SHP77 treated with DMSO at 0.1 percent for 48 hours (cell line): ENCODE results near the gene MPC2.
"Not testable (repeated sequence)": the region's sequence is repeated elsewhere in the genome, so short reads cannot be mapped to it uniquely, and the experiment has no call there.

ENCODE experiments used
- DNase-seq: peaks from one replicate; lab custom pipeline; 2025; lab: John Stamatoyannopoulos, UW

Gene MPC2

DNA sequence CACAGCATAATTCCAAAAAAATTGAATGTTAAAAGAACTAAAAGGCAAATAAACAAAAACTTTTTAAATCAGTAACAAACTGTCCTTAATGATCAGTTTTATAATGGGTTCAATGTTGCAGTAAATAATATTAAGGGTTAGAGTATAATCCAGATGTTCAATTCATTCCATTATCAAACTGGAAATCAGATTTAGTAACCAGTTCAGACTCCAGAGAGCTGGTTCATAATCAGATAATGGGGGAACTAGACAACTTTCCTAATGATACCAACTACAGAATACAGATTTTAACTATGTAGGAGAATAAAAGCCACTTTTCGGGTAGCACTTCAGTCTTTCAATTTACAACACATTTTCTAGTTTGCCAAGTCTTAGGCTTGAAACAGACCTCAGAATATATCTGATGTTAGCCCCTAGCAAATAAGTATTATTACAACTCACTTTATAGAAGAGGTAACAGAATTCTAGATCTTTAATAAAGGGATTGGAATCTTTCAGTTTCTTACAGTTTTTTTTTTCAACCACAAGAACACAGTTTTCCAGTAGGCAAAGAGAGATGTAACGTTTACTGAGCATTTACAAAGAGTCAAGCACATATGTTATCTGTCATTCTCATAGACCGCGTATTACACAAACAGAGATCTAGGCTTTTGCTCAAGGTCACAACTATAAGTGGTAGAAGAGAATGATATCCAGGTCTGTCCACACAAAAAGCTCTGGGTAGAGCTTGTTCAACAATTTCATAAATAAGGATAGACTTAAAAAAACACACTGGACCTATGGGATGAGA lies 2.3 kb downstream of the MPC2 start:
- peak; percentile 59 for DNase-seq

DNA sequence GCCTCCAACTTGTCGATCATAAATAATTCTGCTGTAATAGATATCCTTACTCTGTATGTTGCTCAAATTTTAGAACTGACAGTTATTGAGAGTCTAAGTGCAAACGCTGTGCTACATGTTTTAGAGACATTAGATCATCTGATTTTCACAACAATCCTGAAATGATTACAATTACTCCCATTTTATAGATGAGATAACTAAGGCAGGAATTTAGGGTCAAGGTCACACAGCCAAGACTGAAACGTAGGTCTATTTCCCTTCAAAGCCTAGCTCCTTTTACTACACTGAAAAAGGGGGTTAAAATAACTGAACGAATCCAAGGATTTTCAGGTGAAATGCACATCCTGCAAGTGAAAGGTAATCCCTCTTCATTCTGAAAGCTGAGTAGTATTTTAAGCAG lies 3.1 kb downstream of the MPC2 start:
- DNase-seq = no peak

DNA sequence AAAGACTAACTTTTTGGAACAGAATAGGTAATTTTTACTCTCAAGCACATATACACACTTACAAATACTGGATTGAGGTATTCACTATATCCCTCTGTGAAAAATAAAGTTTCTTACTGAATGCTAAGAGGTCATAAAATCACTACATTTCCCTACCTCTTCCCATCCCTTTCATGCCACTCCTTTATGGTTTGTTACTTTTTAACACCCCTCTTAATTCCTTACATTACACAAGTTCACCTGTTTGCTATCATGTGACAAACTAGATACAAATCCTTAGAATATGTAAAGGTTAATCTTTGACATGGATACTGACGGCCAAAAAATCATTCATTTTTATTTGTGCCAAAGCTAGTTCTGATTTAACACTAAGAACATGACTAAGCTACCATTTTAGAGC lies 7.1 kb downstream of the MPC2 start:
- DNase-seq = no peak

GRCh38 chr1:167928919-167929318 lies 8.0 kb downstream of the MPC2 start:
- DNase-seq = not testable (repeated sequence)

GRCh38 chr1:167928457-167928852 lies 8.4 kb downstream of the MPC2 start:
- DNase-seq = no peak

GRCh38 chr1:167927046-167927754 lies 9.7 kb downstream of the MPC2 start:
- no peak for DNase-seq

DNA sequence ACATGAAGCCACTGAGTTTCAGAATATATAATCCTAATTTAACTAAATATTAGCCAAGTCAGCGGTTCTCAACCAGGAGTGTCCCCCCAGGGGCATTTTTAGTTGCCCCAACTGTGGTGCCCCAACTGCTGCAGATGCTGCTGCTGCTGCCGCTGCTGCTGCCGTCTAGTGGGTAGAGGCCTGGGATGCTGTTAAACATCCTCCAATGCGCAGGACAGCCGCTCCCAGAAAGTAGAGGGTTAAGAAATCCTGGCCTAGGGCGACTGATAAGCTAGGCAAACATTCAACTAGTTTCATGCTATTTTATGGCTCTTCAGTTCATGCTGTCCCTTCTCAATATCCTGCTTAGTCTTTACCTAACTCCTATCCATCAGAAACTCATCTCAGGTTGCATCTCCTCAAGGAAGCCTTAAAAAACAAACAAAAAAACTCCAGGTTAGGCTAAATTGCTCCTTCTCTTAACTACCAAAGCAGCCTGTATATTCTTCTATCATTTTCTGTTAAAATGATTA lies 10.3 kb downstream of the MPC2 start:
- no peak for DNase-seq

DNA sequence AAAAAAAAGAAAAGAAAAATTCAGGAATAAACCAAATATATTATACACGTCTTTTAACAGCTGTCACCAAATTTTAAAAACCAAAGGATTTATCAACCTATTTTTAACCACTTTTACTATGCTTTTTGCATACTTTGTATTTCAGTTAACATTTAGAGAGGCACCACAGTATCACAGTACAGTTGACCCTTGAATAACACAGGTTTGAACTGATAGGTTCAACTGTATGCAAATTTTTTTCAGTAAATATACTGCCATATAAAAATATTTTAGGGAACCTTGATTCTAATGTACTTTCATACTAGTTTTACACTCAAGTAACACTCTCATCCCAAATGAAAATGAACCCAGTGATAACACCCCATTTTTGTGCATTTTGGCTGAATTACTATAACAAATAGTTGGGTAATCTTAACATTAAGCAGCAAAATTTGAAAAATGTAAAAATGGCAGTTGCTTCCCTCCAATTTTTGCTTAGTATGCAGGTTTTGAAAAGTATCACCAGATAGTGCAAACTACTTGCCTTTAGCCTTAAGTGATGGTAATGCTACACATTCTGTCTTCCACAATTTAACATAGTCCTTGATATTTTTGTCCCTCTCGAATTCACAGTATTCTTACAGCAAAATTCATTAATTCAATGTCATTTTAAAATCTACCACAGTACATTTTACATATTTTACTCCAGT lies 12.2 kb downstream of the MPC2 start:
- DNase-seq = no peak

DNA sequence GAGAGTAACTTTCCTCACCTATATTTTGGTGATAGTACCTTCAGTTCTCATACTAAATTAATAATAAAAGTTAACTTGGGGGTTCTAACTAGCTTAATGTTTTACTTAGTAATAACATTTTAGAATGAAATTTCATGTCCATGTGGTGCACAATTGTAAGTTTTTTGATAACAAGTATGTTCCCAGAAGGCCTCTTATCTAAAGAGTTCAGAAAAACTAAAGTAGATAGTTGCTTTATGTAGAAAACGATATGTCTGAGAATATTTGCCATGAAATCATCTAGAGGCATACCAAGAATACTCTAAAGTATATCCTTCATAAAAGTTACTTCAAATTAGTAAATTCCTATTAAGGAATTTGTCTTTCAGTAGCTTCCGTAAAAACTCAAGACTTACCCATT lies 12.8 kb downstream of the MPC2 start:
- no peak for DNase-seq

DNA sequence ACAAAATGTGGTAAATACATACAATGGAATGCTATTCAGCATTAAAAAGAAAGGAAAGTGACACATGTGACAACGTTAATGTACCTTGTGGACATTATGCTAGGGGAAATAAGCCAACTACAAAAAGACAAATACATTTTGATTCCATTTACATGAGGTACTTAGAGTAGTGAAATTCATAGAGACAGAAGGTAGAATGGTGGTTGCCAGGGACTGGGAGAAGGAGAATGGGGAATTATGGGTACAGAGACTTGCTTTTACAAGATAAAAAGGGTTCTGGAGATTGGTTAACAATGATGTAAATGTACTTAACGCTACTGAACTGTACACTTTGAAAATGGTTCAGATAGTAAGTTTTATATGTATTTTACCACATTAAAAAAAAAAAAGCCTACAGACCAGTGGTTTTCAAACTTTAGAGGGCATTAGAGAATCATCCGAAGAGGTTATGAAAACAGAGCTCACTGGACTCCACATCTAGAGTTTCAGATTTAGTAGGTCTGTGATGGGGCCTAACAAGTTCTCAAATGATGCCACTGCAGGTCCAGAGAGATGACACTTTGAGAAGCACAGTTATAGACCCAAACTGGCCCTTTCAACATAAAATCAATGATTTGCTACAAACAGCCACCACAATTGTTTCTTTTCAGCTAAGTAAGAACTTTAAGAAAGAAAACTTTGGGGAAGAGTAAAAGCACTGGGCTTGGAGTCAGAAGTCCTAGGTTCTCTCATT lies 13.4 kb downstream of the MPC2 start:
- DNase-seq = no peak

DNA sequence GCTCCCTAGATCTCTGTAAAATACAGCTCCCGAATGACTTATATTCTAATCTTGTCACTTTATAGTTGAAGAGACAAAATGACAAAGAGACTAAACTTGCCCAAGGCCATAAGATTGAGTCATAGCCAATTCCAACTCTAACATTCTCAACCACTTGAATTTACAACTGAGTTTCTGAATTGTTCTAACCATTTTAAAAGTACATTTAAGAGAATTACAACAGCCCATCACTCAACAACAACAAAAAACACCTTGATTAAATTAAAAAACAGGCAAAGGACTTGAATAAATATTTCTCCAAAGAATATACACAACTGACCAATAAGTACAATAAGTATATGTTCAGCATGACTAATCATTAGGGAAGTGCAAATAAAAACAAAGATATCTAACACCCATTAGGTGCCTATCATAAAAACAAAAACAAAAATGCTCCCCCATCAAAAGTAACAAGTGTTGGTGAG lies 14.2 kb downstream of the MPC2 start:
- DNase-seq = no peak

DNA sequence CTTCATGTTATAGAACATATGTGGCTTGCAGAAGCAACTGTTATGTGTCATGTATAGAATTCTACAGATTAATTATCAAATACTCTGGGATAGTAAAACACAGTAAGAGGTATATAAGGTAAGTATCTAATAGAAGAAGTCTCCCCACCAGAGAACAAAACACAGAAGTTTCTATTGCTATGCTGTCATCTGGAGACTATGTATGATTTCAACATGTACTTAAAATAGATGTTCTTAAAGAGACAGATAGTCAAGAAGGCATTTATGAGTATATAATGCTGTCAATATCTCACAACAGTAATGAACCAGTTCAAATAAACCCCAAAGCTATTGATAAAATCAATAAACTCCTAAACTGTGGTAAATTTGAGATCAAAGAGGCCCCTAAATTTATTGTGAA lies 14.8 kb downstream of the MPC2 start:
- no peak for DNase-seq

GRCh38 chr1:167916766-167917511 lies 19.9 kb downstream of the MPC2 start:
- DNase-seq = no peak

DNA sequence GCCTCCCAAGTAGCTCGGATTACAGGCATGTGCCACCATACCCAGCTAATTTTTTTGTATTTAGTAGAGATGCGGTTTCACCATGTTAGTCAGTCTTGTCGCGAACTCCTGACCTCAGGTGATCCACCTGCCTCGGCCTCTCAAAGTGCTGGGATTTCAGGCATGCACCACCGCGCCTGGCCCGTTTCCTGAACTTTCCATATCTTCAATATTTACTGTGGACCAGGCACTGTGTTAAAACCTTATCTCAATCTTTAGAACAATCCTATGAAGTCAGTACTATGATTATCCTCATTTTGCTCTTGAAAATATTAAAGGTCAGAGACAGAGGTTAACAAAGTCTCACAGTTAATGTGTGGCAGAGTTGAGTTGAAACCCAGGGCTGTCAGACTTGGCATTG lies 21.3 kb downstream of the MPC2 start:
- DNase-seq = no peak

GRCh38 chr1:167913895-167914496 lies 22.9 kb downstream of the MPC2 start, which contains the start of gene ADCY10:
ADCY10 (minus strand) TSS chr1:167914134; CDS start chr1:167905140, 8,994 bp downstream.
- no peak for DNase-seq

GRCh38 chr1:167912294-167912693 lies 24.6 kb downstream of the MPC2 start:
- no peak for DNase-seq

DNA sequence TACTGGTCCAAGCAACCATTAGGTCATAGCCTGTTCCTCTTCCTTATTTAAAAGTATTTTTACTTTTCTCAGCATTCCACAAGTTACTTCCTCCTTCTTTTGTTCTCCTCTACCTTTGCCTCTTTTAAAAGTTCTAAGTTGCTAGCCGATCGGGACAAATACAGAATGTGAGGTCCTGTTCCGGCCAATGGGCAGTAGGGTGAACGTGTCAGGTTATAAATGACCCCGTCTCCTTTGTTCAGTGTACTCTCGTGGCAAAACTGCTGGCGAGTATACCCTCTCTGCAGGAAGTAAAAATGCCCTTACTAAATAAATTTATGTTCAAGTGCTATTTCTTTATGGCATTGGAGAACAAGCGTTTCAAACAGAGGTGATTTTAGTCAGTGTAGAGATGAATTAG lies 25.5 kb downstream of the MPC2 start:
- no peak for DNase-seq

- DNase-seq = no peak
Measured at GRCh38 chr1:167910530-167910929, 26.3 kb downstream of the MPC2 start.

DNA sequence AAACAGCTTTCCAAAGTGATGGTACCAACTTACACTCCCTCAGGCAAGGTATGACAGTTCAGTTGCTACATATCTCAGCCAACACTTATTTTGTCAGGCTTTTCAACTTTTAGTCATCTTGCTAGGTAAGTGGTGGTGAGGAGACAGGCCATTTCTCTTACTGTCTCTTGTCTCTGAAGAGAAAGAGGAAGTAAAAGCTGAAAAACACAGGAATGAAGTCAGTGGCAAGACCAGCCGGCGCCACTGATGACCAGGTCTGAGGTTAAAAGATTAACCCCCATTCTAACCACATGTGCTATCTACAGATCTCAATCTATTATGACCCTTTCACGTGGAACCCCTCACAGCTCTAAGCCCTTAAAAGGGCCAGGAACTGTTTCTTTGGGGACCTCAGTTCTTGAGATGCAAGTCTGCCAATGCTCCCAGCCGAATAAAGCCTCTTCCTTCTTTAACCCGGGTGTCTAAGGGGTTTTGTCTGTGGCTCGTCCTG lies 27.1 kb downstream of the MPC2 start:
- no peak for DNase-seq

DNA sequence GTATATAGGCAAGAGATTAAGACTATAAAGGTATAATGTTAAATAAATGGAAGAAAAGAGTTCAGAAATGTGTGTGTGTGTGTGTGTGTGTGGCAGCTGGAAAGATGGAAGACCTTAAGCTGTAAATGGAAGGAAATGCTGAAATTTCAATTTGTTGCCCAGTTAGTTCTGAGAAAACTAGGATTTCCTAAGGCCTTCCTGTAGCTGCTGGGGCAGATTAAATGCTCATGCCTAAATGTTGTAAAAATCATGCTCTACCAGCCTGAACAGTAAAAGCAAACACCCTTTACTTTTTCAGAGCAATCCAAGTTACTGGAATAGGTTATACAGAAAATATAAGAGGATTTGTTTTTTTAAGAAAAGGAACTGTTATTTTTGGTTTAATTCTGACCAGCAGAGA lies 31.2 kb downstream of the MPC2 start:
- no peak for DNase-seq

DNA sequence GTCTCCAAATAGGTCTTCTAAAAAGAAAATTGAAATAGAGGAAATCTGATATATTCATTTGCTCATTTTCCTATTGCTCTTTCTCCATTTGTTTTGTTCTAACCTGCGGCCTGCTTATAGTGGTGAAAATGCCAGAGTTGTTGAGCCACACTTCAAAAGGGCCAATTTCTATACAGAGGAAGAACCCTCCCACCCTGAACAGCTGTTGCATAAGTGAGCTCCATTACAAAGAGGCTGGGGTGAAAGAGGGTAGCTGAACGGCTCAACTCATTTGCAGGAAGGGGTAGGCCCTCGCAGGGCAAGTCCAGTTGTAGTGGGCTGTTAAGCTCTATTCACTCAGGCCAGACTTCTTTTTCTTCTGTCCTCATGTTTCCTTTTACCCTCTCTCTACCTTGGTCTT lies 31.7 kb downstream of the MPC2 start:
- no peak for DNase-seq
